ENCODE measurements around the gene ABL1.
A peak's percentile ranks its signal among the peaks of the same experiment; 100 is the strongest.
"Not testable (repeated sequence)": the region's sequence is repeated elsewhere in the genome, so short reads cannot be mapped to it uniquely, and the experiment has no call there.

The ABL1 gene

GRCh38 chr9:130834371-130835336 is at the start of gene ABL1:
Gene ABL1, plus strand, starts transcription at chr9:130835254. Its CDS starts 193 bp downstream, at chr9:130835447.
- peak; percentile 4 to 25 for DNase-seq (ENCODE audit: low read depth in 1 of 2, low spot score in 1 of 2)

DNA sequence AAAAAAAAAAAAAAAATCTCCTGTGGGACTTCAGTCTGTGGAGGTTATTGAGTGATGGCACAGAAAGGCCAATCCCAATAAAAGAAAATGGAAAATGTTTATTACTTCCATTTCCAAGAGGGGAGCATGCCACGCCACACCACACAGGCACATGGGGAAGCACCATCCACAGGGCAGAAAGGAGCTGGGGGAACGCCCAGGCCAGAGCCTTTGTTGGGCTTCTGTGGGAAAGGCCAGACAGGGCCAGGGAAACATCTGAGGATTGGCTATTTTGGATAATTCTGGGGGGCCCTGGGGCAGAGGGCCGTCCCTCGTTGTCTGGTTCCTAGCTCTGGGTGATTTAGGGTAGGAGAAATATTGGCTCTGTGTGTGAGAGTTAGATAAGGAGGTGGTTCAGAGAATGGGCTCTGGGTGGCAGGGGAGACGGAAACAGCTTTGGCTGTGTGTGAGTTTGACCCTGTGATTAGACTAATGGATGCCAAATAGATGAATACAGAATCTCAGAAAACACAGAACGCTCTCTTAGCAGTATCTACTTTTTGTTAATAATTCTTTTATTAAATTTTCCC is 49.0 kb upstream of the ABL1 start:
- DNase-seq (ENCODE audit: low read depth in 1 of 2, low spot score in 1 of 2): no peak

DNA sequence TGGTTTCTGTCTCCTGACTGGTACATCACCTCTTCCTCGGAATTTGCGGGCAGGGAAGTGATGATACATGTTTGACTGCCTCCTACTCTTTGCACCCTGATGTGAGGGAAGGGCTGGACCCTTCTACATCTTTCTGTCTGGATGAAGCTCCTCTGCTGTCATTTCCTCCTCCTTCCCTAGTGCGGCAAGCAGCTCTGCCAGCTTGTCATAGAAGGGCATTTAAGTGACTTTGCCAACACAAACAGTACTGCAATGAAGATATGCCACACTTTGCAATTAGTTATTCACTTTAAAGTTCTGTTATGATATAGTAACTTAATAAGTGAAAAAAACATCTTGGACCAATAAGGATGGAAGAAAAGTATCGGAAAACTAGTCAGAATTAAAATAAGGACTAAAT is 48.5 kb upstream of the ABL1 start:
- DNase-seq (ENCODE audit: low read depth in 1 of 2, low spot score in 1 of 2): no peak

- DNase-seq (ENCODE audit: low read depth in 1 of 2, low spot score in 1 of 2): no peak
Observed at GRCh38 chr9:130789747-130790672, 45.0 kb upstream of the ABL1 start.

- no peak for DNase-seq (ENCODE audit: low read depth in 1 of 2, low spot score in 1 of 2)
Observed at GRCh38 chr9:130791303-130791894, 43.7 kb upstream of the ABL1 start.

- DNase-seq (ENCODE audit: low read depth in 1 of 2, low spot score in 1 of 2): no peak
Observed at GRCh38 chr9:130793589-130793988, 41.5 kb upstream of the ABL1 start.

DNA sequence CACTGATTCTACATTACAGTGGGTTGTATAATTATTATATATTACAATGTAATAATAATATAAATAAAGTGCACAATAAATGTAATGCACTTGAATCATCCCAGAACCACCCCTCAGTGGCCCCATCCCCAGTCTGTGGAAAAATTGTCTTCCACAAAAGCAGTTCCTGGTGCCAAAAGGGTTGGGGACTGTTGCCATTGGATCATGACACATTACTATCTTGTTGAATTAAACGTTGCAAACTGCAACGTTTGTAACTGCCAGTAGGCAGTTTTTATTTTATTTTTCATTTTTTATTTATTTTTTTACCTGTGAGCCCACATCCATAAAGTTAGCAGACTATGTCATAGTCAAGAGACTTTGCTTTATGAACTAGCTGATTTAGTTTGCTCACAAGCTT is 41.0 kb upstream of the ABL1 start:
- not testable (repeated sequence) for DNase-seq (ENCODE audit: low read depth in 1 of 2, low spot score in 1 of 2)

DNA sequence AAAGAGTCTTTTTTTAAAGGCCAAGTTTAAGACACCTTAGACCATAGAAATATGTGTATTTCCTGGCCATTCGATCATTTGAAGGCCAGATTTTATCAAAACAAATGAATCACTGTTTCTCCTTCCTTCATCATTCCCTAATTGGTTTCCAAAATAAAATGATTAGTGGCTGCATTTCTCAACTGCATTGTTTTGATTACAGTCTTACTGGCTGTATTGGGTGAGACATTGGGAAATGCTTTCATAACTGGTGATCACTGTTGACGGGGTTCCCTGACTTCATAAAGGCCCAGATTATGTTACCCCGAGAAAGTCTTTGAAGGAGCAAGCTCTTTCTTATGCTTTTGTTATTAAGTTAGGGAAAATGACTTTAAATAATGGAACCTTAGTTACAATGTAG is 40.6 kb upstream of the ABL1 start:
- not testable (repeated sequence) for DNase-seq (ENCODE audit: low read depth in 1 of 2, low spot score in 1 of 2)

GRCh38 chr9:130794923-130795495 is 40.0 kb upstream of the ABL1 start:
- no peak for DNase-seq (ENCODE audit: low read depth in 1 of 2, low spot score in 1 of 2)

DNA sequence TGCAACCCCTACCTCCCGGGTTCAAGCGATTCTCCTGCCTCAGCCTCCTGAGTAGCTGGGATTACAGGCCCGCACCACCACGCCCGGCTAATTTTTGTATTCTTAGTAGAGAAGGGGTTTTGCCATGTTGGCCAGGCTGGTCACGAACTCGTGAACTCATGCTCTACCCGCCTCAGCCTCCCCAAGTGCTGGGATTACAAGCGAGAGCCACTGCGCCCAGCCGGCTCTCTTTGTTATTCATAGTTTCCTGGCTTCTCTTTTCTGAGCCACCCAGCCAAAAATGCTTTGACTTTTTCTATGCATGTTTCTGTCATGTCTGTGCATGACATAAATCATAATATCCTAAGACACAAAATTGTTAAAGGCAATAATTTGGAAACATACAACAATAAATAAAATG is 31.9 kb upstream of the ABL1 start:
- DNase-seq (ENCODE audit: low read depth in 1 of 2, low spot score in 1 of 2): not testable (repeated sequence)

DNA sequence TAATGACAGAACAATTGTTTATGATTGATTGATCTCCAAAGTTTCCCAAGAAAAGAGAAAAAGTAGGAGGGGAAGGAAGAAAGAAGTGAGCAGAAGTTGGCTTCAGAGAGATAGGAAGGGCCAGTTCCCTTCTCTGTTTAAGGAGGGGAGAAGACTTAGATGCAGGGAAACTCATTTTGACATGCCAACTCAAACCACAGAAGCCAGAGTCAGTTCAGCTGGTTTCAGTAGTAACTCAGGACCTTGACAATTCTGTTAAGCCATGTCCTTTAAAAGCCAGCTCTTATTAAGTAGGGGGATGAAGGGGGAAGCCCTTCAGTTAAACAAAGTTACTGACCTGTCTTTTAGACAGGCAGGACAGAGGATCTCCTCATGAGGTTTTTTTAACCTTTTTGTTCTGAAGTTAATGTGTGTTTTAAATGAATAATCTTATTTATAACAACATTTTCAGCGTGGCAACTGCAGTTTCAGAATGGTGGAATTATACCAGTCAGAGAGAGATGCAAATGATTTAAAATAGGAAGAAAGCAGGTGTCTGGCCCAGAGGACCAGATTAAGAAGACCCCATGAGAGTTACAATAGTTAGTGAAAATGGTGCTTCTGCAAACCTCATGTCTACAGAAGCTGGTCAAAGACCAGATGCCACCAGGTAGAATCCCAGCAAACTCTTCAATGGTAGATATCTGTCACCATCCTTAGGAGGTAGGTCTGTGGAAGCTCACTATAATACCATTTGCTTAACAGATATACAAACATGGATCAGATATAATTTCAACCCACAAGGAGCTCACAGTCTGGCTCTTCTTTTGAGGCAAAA is 29.3 kb upstream of the ABL1 start:
- no peak for DNase-seq (ENCODE audit: low read depth in 1 of 2, low spot score in 1 of 2)

DNA sequence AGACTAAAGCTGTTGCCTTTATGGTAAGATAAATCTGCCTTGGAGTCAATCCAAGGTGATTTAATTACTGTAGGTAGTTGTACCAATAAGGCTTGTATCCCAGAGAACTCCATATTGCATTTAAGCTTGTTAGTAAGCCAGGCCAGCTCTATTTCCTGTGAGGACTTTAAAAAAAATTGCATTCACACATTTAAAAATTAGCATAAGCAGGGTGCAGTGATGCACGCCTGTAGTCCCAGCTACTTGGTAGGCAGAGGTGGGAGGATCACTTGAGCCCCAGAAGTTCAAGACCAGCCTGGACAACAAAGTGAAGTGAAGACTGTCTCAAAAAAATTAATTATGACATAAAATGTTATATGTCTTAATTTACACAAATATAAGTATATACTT is 28.7 kb upstream of the ABL1 start:
- DNase-seq (ENCODE audit: low read depth in 1 of 2, low spot score in 1 of 2): no peak

- DNase-seq (ENCODE audit: low read depth in 1 of 2, low spot score in 1 of 2): no peak
Observed at GRCh38 chr9:130810609-130811136, 24.4 kb upstream of the ABL1 start.

DNA sequence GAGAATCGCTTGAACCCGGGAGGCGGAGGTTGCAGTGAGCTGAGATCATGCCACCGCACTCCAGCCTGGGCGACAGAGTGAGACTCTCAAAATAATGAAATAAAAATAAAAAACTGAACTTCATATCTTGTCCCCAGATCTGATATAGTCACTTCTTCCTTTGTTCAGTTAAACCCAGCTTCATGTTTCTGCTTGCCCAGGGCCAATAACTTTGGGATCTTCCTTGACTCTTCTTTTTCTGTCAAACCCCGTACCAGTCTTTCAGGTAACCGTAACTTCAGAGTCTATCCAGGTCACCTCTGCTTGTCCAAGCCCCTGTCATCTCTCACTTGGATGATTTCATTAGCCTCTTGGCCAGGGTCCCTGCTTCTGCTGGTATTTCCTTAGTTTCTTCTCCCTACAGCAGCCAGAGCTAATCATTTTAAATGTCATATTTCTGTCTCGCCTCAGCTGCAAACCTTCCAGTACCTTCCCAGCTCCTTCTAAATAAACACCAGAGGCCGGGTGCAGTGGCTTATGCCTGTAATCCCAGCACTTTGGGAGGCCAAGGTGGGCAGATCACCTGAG is 19.7 kb upstream of the ABL1 start:
- no peak for DNase-seq (ENCODE audit: low read depth in 1 of 2, low spot score in 1 of 2)

DNA sequence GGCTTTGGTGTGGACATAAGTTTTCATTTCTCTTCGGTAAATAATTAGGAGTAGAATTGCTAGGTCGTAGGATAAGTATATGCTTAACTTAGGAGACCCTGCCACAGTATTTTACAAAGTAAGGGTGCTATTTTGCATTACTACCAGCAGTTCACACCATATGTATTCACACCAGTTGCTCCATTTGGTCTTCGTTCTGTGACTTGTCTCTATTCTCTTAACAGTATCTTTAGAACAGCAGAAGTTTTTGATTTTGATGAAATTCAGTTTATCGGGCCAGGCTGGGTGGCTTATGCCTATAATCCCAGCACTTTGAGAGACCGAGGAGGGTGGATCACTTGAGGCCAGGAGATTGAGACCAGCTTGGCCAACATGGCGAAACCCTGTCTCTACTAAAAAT is 17.1 kb upstream of the ABL1 start:
- no peak for DNase-seq (ENCODE audit: low read depth in 1 of 2, low spot score in 1 of 2)

DNA sequence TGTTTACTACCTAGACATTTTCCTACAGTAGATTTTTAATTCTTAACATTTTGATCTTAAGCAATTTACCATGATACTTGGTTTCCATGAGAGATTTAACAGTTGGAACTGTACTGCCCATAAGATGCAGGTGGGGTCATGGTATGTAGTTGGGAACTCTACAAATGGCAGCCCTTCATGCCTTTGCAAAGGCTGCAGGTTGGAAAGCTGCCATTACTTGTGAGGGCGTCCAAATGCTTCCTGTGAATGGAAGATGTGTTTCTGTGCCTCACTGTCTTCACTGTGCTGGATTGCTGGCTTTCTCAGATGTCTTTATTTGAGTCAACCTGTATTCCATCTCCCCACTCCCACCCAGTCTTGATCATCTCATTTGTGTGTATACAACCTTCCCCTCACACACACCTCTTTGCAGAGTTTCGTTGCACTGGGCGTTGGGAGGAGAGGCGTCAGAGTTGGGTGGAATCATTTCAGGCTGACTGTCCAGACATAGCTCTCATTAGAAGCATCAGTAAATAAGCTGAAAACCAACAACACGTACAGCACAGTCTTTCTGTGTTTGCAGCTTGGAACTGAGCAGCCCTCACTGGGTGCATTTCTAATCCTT is 14.8 kb upstream of the ABL1 start:
- no peak for DNase-seq (ENCODE audit: low read depth in 1 of 2, low spot score in 1 of 2)

DNA sequence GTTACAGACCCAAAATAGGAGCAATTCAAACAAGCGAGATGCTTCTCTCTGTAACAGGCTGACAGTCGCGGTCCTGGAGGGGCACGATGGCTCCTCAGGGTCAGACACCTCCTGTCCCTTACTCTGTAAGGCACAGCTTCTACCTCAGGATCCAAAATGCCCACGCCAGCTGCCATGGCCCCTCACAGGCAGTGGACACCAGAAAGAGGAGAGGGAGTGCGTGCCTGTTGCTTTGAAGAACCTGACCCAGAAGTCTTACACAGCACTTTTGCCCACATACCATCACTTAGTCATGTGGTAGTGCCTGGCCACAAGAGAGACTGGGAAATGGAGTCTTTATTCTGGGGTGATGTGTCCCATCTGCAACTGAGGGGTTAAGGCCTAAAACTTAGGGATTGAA is 11.6 kb upstream of the ABL1 start:
- DNase-seq (ENCODE audit: low read depth in 1 of 2, low spot score in 1 of 2): no peak

- DNase-seq (ENCODE audit: low read depth in 1 of 2, low spot score in 1 of 2): no peak
Observed at GRCh38 chr9:130824079-130824478, 11.0 kb upstream of the ABL1 start.

All from stimulated activated CD4-positive, alpha-beta T cell treated with anti-CD3 and anti-CD28 coated beads, Interleukin-15, amount 100 ng/mL, for 1 hour (primary cell).